ENCODE measurements around the gene ZNF25.

DNA sequence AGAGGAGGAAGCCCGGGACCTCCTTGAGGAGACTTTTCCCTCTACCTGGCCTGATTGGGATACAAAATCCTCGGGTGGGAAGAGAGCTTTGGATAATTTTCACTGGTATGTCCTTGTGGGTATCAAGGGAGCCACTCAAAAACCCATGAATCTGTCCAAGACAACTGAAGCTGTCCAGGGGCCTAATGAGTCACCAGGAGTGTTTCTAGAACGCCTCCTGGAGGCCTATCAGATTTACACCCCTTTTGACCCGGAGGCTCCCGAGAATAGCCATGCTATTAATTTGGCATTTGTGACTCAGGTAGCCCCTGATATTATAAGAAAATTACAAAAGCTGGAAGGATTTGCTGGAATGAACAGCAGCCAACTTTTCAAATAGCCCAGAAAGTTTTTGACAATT is 38.6 kb downstream of the ZNF25 start:
- TF ChIP-seq, protein P1, sequence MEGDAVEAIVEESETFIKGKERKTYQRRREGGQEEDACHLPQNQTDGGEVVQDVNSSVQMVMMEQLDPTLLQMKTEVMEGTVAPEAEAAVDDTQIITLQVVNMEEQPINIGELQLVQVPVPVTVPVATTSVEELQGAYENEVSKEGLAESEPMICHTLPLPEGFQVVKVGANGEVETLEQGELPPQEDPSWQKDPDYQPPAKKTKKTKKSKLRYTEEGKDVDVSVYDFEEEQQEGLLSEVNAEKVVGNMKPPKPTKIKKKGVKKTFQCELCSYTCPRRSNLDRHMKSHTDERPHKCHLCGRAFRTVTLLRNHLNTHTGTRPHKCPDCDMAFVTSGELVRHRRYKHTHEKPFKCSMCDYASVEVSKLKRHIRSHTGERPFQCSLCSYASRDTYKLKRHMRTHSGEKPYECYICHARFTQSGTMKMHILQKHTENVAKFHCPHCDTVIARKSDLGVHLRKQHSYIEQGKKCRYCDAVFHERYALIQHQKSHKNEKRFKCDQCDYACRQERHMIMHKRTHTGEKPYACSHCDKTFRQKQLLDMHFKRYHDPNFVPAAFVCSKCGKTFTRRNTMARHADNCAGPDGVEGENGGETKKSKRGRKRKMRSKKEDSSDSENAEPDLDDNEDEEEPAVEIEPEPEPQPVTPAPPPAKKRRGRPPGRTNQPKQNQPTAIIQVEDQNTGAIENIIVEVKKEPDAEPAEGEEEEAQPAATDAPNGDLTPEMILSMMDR (IDR thresholded peaks at IDR 0.05): no peak
- TF ChIP-seq POLR2A (IDR thresholded peaks at IDR 0.05) (no peak), POLR2AphosphoS5 (IDR thresholded peaks at IDR 0.05; ENCODE audit: insufficient read depth in 1 of 2, low read depth in 1 of 2) (no peak)

Data from vagina (tissue), 2 donors.